Posterior cingulate gyrus (tissue), 11 donors: Measurements from ENCODE around the gene ALDH9A1.
"Not testable (repeated sequence)": the region's sequence is repeated elsewhere in the genome, so short reads cannot be mapped to it uniquely, and the experiment has no call there.

Experiments used
- DNase-seq, 10 donors: peaks; one replicate each; pipeline versions ENCODE4 v3.0.0 to v3.0.0-alpha.2; 2020 to 2021; ENCODE audit warnings: mixed read lengths in 3 of 10
- intact Hi-C: fragments of 100-400 bp; cut with DNase I; formaldehyde crosslinking; loops from one replicate; pipeline ENCODE4 v1.15.1; 2023

ALDH9A1 gene

DNA sequence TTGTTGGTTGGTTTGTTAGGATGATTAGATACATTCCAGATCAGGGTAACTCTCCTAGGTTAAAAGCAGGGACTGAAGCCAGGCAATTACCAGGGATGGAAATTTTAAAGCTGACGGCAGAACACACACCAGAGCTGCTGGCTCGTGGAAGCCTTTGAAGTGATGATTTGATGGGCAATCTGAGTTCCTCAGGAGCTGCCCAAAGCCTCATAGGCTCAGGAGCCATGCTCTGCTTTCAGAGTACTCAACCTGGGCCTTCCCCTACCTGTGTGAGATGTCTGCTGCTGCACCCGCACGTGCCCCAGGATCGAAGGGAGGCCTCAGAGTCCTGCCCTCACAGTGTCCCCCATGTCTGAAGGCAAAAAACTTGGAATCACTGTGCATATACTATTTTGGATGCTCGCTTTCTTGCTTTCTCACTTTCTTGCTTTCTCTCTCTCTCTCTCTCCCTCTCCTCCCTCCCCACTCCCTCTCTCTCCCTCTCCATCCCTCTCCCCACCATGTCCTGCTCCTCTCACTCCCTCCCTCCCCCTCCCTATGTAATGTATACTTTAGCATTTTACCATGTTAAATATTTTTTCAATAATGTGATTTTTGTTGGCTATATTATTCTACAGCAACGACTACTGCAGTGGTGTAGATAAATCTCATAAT lies 49.3 kb downstream of the ALDH9A1 start:
- intact Hi-C loops, result no loop called here

GRCh38 chr1:165647970-165648369 lies 50.4 kb downstream of the ALDH9A1 start:
- intact Hi-C loops, result no loop called here
- DNase-seq, result no peak

More for the DNA sequence above, 49.3 kb downstream of the ALDH9A1 start:
- DNase-seq, result no peak

GRCh38 chr1:165647517-165647916 lies 50.8 kb downstream of the ALDH9A1 start:
- DNase-seq, result no peak
- intact Hi-C loops, result no loop called here

DNA sequence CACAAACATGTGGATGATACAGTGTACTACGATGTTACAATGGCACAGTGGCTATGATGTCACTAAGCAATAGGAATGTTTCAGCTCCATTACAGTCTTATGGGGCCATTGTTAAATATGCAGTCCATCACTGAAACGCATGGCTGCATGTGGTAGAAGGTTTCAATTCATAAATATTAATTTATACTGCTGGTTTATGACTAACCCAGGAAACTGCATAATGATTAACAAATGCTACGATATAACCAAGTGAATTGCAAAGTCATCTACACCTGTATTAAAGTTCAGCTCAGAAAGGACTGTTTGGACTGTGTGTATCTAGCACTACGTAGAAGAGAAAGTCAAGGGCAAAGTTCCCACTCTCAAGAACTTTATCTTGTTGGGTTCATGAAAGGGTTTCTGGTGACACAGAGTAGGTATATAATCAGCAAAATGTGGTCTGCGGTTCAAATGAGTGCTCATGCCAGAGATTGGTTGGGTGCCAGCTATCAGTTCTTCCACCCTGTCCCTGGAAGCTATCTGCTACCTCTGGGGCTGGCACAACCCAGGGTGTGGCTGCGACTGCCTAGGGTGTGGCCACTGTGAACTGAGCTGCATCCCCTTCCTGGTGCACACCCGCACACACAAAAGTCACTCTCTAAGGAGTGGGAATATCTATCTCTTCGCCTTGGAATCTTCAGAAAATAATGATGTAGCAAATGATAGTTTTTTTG lies 52.6 kb downstream of the ALDH9A1 start:
- DNase-seq, result no peak
- intact Hi-C loops, result no loop called here

DNA sequence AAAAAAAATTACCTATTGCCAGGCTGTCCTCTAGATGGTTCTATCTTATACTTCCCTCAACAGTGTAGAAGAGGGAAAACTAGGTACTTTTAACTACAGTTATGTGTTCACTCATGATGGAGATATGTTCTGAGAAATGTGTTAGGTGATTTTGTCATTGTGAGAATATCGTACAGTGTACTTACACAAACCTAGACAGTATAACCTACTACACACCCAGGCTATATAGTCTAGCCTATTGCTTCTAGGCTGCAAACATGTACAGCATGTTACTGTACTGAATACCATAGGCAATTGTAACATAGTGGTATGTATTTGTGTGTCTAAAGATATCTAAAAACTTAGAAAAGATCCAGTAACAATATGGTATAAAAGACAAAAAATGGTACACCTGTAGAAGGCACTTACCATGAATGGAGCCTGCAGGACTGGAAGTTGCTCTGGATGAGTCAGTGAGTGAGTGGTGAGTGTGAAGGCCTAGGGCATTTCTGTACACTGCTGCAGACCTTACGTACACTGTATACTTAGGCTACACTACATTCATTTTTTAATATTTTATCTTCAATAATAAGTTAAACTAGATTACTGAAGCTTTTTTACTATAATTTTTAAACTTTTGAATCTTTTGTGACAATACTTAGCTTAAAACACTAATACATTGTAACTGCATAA lies 54.2 kb downstream of the ALDH9A1 start:
- intact Hi-C loops, result no loop called here

DNA sequence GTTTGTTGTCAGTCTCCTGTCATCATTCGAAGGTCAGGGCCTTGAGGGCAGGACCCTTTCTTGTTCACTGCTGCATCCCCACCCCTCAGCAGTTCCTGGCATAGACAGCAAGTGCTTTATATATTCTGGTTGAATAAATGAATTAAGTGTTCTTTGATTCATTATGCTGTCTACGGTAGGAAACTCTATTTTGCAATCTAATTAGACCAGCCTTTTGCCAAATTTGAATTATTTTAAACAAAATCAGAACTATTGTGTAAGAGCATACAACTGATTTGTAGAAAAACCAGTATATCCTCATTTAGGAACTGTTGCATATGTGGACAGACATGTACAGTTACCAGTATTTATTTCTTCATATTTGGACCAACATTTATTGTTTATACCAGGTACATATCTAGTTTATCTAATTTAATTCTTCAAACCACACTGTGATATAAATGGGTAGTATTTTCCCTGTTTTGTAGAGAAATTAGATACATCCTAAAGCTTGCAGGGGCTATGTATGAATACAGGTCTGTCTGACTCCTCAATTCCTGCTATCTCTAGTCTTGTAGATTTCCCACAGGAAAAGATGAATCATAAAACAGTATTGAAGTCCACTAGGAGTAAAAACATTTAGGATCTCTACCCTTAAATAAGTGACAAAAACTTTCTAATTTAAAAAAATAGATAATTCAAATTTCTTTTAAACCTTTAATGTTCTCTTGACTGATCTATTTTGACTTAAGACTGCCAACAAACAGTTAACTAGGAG lies 57.0 kb downstream of the ALDH9A1 start:
- intact Hi-C loops, result no loop called here
- no peak for DNase-seq

More for the DNA sequence above, 54.2 kb downstream of the ALDH9A1 start:
- DNase-seq, result no peak

- intact Hi-C loops, result no loop called here
- no peak for DNase-seq
Observed at GRCh38 chr1:165639821-165640623, 58.3 kb downstream of the ALDH9A1 start.

GRCh38 chr1:165638211-165638610 lies 60.2 kb downstream of the ALDH9A1 start:
- intact Hi-C loops, DNase-seq: not testable (repeated sequence)

- DNase-seq, result no peak
- intact Hi-C loops, result no loop called here
Observed at GRCh38 chr1:165637427-165637826, 60.9 kb downstream of the ALDH9A1 start.

GRCh38 chr1:165635823-165636222 lies 62.5 kb downstream of the ALDH9A1 start:
- intact Hi-C loops, result no loop called here
- DNase-seq, result no peak

DNA sequence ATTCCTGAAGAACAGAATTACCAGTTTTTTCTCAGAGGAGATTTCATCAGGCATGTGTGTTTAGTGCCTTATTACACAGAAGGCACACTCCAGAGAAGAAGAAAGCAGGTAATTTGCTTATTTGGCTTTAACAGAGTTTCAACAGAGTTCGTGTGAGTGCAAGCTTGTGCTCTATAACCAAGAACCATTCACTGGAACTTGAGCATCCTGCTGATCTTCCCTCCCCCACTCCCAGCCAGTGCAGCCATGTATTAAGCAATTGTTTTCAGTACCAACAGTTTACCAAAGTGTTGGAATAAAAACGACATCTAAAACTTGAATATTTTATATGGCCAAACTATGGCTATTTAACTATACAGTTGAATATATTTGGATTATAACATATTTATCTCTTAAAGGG lies 63.0 kb downstream of the ALDH9A1 start:
- DNase-seq, result peak in 2 of 10 donors; percentile 19 to 64
- intact Hi-C loops, result no loop called here

- intact Hi-C loops, result loop anchor here (5.0 kb wide), 1 partner anchor 193 kb away; the partner anchor contains the start of gene UCK2
- no peak for DNase-seq
Observed at GRCh38 chr1:165634154-165634921, 64.0 kb downstream of the ALDH9A1 start.

DNA sequence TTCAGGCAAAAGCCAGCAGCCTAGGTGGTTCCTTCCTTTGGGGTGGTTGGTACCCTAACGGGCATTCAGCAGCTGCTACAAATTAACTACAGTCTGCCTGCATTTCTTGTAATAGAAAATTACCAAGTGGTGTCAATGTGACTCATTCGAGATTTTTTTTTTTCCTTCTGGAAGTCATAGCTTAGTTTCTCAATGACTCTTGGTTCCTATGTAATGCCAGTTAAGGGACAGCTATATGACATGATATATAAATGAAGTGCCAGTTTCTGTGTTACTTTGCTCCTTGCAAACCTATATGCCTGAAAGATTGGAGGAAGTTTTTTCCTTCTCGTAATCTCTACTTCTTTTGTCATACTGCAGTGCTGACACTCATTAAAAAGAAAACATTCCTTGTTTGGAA lies 64.7 kb downstream of the ALDH9A1 start:
- intact Hi-C loops, result loop anchor here (2.0 to 5.0 kb wide), 2 partner anchors 65 to 194 kb away; partner anchors contain the start of genes ALDH9A1 and UCK2
- DNase-seq, result no peak

- intact Hi-C loops, result loop anchor here (2.0 to 5.0 kb wide), 2 partner anchors 66 to 195 kb away; partner anchors contain the start of genes ALDH9A1 and UCK2
- no peak for DNase-seq
Observed at GRCh38 chr1:165632491-165632890, 65.9 kb downstream of the ALDH9A1 start.

GRCh38 chr1:165632152-165632469 lies 66.3 kb downstream of the ALDH9A1 start:
- intact Hi-C loops, result loop anchor here (2.0 to 5.0 kb wide), 2 partner anchors 67 to 195 kb away; partner anchors contain the start of genes ALDH9A1 and UCK2
- peak in 1 of 10 donors; percentile 30 for DNase-seq

GRCh38 chr1:165631342-165632151 lies 66.8 kb downstream of the ALDH9A1 start:
- intact Hi-C loops, result loop anchor here (2.0 to 5.0 kb wide), 2 partner anchors 67 to 196 kb away; partner anchors contain the start of genes ALDH9A1 and UCK2
- peak; percentile 19 to 90 (median 49) for DNase-seq

DNA sequence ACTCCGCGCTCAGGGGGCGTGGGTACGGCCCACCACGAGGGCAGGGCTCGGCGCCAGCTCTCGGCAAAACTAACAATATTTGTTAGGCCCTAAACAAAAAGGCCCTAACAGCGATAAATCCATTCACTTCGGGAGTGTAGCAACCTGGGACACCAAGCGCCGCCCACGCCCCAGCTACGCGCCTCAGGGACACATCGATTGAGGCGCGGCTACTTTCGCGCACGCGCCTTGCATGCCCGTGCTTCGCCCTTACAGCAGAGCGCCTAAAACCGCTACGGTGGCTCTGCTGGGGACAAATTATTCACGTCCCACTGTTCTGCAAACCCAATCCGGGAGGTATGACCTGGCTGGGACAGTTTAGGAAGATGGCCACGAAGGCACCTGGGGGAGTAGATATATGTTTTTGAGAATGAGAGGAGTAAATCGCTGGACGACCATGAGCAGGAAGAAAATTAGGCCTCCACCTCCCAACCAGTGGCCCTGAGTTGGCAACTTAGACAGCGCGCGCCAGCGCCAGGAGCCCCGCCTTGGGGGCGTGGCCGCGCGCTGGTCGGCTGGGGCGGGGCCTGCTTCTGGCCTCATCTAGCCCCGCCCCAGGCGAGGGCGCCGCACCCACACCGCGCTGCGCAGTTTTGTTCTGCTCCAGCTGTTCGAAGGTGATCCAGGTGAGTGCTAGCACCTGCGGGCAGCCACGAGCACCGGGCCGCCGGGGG lies 67.6 kb downstream of the ALDH9A1 start, which contains the start of gene MGST3:
TSS of gene MGST3 (plus strand) at position 606 of the 713 bp plus-strand sequence. CDS start 18,614 bp downstream, outside the sequence.
- DNase-seq, result peak; percentile 80 to 98 (median 90)
- intact Hi-C loops, result loop anchor here (5.0 kb wide), 1 partner anchor 197 kb away; the partner anchor contains the start of gene UCK2
